C4-2B (cell line): Measurements from ENCODE around the gene TRIM17.

Experiments used
- H3K27ac ChIP-seq: fragments of 450-650 bp; 2 replicates; pipeline ENCODE4 v1.5.1; 2017
- ZFX ChIP-seq: fragments of 450-650 bp; IDR thresholded peaks from 2 replicates; pipeline ENCODE4 v1.6.1; 2017
- TF ChIP-seq, protein P1 (sequence below): fragments of 450-650 bp; conservative IDR thresholded peaks from 2 replicates; pipeline ENCODE4 v1.5.1; 2017; ENCODE audit warnings: mild to moderate bottlenecking

TRIM17 gene

DNA sequence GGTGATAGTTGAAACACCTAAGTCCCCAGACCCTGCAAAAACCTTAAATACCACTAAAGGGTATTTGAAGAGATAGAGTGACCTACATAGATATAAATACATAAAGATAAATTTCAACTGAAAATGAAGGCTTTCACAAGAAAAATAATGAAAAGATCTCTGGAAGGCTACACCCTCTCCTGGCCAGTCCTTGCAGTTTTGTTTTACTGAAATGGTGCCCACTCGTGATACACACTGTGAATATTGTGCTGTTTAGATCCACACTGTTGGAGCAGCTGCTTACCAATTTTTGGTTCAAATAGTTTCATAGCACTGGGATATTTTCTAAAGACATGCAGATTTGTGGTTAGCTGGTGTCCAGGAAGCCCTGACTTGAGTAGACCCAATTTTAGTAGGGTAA lies 39.1 kb upstream of the TRIM17 start:
- TF ChIP-seq ZFX = no peak
- TF ChIP-seq, protein P1, sequence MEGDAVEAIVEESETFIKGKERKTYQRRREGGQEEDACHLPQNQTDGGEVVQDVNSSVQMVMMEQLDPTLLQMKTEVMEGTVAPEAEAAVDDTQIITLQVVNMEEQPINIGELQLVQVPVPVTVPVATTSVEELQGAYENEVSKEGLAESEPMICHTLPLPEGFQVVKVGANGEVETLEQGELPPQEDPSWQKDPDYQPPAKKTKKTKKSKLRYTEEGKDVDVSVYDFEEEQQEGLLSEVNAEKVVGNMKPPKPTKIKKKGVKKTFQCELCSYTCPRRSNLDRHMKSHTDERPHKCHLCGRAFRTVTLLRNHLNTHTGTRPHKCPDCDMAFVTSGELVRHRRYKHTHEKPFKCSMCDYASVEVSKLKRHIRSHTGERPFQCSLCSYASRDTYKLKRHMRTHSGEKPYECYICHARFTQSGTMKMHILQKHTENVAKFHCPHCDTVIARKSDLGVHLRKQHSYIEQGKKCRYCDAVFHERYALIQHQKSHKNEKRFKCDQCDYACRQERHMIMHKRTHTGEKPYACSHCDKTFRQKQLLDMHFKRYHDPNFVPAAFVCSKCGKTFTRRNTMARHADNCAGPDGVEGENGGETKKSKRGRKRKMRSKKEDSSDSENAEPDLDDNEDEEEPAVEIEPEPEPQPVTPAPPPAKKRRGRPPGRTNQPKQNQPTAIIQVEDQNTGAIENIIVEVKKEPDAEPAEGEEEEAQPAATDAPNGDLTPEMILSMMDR = no peak; the same call in 1 of the 2 replicates
- no peak overlapping the region for H3K27ac ChIP-seq

DNA sequence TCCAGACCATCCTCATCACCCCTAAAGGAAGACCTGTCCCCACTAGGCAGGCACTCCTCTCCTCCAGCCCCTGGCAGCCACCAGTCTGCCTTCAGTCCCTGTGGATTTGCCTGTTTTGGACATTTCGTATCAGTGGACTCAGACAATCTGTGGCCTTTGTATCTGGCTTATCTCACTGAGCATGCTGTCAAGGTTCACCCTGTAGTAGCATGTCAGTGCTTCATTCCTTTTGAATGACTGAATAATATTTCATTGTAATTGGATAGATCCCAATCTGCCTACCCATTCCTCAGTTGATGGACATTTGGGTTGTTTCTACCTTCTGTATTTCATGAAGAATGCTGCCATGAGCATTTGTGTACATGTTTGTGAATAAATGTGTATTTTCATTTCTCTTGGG lies 37.6 kb upstream of the TRIM17 start:
- no peak for TF ChIP-seq ZFX
- TF ChIP-seq, protein P1 = no peak
- H3K27ac ChIP-seq = no peak overlapping the region

GRCh38 chr1:228453614-228454013 lies 37.0 kb upstream of the TRIM17 start:
- no peak overlapping the region for H3K27ac ChIP-seq
- no peak for TF ChIP-seq ZFX
- TF ChIP-seq, protein P1 = no peak

- TF ChIP-seq, protein P1 = no peak
- TF ChIP-seq ZFX = no peak
- no peak overlapping the region for H3K27ac ChIP-seq
These were observed 36.4 kb upstream of the TRIM17 start for GRCh38 chr1:228453022-228453560.

DNA sequence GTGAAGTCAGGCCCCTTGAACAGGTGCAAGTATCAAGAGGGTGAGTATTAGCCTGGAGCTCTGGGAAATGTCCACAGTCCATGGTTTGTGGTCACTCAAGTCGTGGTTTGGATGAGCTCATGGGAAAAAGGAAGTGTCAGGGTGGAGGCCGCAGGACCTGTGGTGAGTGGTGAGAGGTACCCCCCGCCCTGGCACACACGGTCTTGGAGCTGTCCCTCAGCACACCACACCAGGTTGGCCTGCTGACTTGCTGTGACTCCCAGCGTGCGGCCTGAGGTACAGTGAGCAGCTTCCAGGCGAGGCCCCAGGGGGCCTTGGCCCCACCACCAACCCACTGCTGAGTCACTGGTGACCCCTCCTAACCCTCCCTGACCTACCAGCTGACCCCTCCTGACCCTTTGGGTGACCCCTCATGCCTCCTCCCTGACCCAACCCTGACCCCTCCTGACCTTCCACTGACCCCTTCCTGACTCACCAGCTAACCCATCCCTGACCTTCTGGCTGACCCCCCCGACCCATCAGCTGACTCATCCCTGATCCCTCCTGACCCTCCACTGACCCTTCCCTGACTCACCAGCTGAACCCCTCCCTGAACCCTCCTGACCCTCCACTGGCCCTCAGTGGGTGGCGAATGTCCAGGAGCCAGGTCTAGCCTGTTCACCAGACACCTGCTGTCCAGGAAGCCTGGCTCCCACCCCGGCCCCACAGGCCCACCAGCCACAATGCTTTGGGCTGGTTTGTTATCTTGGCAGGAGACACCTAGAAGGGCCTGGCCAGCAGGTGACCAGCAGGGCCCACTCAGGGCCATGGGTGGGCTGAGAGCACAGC lies 35.7 kb upstream of the TRIM17 start:
- TF ChIP-seq ZFX = no peak
- TF ChIP-seq, protein P1 = no peak
- H3K27ac ChIP-seq = no peak overlapping the region

- TF ChIP-seq ZFX = no peak
- TF ChIP-seq, protein P1 = no peak
- H3K27ac ChIP-seq = no peak overlapping the region
These were observed 33.5 kb upstream of the TRIM17 start for GRCh38 chr1:228450200-228450599.

DNA sequence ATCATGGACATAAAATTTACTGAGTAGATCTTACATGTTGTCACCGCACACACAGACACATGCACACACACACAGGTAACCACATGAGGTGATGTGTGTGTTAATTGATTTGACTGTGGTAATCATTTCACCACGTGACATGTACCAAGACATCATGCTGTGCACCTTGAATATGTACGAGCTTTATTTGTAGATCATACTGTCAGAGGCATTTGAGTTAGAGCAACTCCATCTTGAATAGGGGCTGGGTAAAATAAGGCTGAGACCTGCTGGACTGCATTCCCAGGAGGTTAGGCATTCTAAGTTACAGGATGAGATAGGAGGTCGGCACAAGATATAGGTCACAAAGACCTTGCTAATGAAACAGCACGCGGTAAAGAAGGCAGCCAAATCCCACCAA lies 31.7 kb upstream of the TRIM17 start:
- TF ChIP-seq ZFX = no peak
- no peak overlapping the region for H3K27ac ChIP-seq
